Astrocyte of the cerebellum (primary cell): ENCODE measurements around the gene UNC45A.
"Not testable (repeated sequence)": the region's sequence is repeated elsewhere in the genome, so short reads cannot be mapped to it uniquely, and the experiment has no call there.

Experiments used
- DNase-seq: peaks from one replicate; pipeline ENCODE4 v3.0.0-alpha.2; 2011; ENCODE audit warnings: low read depth
- H3K4me3 ChIP-seq: 2 replicates; pipeline ENCODE4 v1.5.1; 2011; ENCODE audit warnings: mild to moderate bottlenecking, low read depth, low read length, moderate library complexity
- in situ Hi-C: cut with HindIII; loops from 2 replicates; pipeline ENCODE4 v1.10.0; 2017; ENCODE audit warnings: low sequenced_read_pairs
- TF ChIP-seq, protein P1 (sequence below): IDR thresholded peaks from 2 replicates; pipeline ENCODE4 v1.5.1; 2012; ENCODE audit warnings: low read length, low read depth, moderate library complexity, mild to moderate bottlenecking; ENCODE audit errors: missing control alignments

UNC45A gene

DNA sequence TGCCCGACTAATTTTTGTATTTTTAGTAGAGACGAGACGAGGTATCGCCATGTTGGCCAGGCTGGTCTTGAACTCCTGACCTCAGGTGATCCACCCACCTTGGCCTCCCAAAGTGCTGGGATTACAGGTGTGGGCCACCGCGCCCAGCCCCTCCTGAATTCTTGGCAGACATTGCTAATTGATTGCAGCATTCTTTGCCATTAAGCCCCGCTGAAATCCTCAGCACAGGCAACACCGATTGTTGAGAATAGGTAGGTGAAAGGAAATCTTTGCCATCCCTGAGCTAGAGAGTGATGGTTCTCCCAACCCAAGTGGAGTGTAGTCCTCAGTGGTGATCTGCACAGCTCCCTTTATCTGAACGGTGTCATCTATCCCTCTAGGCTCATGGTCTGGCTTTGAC is 30.3 kb upstream of the UNC45A start:
- TF ChIP-seq, protein P1, sequence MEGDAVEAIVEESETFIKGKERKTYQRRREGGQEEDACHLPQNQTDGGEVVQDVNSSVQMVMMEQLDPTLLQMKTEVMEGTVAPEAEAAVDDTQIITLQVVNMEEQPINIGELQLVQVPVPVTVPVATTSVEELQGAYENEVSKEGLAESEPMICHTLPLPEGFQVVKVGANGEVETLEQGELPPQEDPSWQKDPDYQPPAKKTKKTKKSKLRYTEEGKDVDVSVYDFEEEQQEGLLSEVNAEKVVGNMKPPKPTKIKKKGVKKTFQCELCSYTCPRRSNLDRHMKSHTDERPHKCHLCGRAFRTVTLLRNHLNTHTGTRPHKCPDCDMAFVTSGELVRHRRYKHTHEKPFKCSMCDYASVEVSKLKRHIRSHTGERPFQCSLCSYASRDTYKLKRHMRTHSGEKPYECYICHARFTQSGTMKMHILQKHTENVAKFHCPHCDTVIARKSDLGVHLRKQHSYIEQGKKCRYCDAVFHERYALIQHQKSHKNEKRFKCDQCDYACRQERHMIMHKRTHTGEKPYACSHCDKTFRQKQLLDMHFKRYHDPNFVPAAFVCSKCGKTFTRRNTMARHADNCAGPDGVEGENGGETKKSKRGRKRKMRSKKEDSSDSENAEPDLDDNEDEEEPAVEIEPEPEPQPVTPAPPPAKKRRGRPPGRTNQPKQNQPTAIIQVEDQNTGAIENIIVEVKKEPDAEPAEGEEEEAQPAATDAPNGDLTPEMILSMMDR, result no peak
- H3K4me3 ChIP-seq, result no peak overlapping the region
- DNase-seq, result no peak
- in situ Hi-C loops, result no loop called here

DNA sequence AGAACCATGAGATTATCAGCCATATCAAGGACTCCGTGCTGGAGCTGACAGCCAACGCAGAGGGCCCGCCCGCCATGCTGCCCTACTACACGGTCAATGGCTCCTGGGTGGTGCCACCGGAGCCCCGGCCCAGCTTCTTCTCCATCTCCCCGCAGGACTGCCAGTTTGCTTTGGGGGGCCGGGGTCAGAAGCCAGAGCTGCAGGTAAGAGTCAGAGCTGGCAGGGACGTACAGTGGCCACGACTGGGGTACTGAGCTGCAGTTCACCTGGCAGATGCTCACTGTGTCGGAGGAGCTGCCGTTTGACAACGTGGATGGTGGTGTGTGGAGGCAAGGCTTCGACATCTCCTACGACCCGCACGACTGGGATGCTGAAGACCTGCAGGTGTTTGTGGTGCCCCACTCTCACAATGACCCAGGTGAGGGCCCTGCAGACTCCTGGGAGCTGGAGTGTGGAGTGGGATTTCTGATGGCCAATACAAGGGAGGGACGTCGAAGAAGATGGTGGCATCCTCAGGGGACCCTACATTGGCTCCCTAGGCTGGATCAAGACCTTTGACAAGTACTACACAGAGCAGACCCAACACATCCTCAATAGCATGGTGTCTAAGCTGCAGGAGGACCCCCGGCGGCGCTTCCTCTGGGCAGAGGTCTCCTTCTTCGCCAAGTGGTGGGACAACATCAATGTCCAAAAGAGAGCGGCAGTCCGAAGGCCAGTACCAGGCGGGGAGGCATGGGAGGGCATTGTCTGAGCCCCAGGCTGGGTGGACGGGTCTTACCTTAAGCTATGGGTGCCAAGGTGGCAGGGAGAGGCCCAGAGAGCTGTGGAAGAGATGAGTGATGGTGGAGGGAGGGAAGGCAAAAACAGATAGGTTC is 29.5 kb upstream of the UNC45A start:
- in situ Hi-C loops, result no loop called here
- no peak overlapping the region for H3K4me3 ChIP-seq
- TF ChIP-seq, protein P1, result no peak
- DNase-seq, result no peak

DNA sequence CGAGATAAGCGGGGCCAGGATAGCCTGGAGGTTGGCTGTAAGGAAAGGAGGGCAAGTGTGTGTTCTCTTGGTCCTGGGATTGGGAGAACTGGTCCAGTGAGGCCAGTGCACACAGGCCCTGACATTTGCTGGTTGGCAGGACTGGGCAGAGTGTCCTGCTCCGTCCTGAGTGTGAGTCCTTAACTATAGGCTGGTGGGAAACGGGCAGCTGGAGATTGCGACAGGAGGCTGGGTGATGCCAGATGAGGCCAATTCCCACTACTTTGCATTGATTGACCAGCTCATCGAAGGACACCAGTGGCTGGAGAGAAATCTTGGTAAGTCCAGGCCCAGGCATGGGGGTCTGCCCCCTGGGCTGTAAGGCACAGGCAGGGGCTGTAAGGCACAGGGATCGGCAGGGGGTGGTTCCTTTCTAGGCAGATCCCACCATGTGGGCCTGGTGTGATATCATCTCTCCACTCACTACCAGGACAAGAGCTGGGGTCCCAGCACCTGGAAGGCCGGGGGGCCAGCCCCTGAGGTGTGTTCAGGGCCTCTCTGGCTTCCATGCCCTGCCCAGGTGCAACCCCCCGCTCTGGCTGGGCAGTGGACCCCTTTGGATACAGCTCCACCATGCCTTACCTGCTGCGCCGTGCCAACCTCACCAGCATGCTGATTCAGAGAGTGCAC is 28.8 kb upstream of the UNC45A start:
- DNase-seq, result no peak
- in situ Hi-C loops, result no loop called here
- TF ChIP-seq, protein P1, result no peak

DNA sequence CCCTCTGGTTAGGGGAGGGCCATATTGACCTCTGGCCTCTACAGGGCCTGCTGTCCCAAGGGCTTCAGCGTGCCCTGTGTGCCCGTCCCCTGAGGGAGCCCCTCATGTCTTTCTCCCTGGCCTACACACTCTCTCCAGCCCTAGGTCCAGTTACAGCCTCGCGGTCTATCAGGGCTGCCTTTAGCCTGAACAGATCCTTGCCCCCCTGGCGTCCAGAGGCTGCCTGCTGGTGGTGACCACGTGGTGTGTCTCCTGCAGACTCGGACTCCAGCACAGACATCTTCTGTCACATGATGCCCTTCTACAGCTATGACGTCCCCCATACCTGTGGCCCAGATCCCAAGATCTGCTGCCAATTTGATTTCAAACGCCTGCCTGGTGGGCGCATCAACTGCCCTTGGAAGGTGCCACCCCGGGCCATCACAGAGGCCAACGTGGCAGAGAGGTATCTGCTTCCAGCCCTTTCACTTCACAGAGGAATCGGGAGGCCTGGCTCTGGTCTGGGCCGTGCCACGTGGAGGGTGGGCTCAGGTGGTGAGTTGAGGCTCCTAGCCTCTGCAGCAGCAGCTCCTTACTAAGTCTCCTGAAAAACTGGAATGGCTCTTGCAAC is 27.9 kb upstream of the UNC45A start:
- H3K4me3 ChIP-seq, result no peak overlapping the region
- DNase-seq, result no peak
- in situ Hi-C loops, result no loop called here
- TF ChIP-seq, protein P1, result no peak

More for the DNA sequence above, 28.8 kb upstream of the UNC45A start:
- no peak overlapping the region for H3K4me3 ChIP-seq

DNA sequence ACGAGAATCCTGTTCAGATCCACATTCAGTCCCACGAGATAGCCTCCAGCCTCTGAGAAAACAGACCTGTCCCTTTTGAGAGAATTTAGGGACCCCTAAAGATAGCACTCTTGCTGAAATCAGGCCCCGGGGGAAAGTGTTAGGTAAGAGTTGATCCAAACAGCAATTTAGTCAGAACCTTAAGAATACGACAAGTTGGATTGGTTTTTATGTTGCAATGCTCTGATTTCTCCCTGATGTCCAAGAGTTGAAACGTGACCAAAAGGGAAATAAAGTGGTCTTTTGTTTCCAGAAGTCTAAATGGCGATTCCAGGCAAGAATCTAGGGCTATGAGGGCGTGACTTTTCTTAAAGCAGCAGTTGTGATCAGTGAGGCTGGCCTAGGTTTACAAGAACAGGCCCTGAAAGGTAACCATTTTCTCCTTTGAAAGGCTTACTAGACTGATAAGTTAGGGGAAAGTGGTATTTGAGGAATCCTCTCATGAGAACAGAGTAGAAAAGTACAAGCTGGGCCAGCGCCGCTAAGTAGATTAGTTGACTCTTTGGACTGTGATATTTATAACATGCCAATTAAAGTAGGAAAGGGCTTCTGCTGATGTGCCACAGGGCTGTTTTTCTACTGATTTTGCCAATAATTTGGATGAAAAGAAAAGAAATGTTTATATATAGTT is 27.1 kb upstream of the UNC45A start:
- no peak overlapping the region for H3K4me3 ChIP-seq
- TF ChIP-seq, protein P1, result no peak
- in situ Hi-C loops, result no loop called here
- DNase-seq, result no peak

DNA sequence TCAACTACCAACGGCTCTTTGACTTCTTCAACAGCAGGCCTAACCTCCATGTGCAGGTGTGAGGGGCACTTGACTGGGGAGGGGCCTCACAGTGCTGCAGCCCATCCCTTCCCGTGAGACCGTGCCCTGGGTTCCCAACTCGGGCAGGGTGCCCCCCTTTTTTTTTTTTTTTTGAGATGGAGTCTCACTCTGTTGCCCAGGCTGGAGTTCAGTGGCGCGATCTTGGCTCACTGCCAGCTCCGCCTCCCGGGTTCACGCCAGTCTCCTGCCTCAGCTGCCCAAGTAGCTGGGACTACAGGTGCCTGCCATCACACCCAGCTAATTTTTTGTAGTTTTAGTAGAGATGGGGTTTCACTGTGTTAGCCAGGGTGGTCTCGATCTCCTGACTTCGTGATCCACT is 25.6 kb upstream of the UNC45A start:
- H3K4me3 ChIP-seq, DNase-seq, in situ Hi-C loops: not testable (repeated sequence)
